RWPE2 (cell line): ENCODE measurements around the gene NDST4.
"Not testable (repeated sequence)": the region's sequence is repeated elsewhere in the genome, so short reads cannot be mapped to it uniquely, and the experiment has no call there.

Source experiments
- ATAC-seq: fragments of 200-7000 bp; cut with Tn5 transposase; 3 replicates; pipeline ENCODE4 v1.9.1; 2021; ENCODE audit warnings: low read depth
- DNase-seq: peaks from one replicate; pipeline ENCODE4 v3.0.0-alpha.2; 2020; ENCODE audit warnings: low spot score
- H3K27ac ChIP-seq: fragments of 450-650 bp; 2 replicates; pipeline ENCODE4 v1.5.1; 2017; ENCODE audit warnings: mild to moderate bottlenecking; ENCODE audit not compliant: poor library complexity, severe bottlenecking
- H3K27me3 ChIP-seq: fragments of 250-450 bp; sonication (Bioruptor Pico); 2 replicates; pipeline ENCODE4 v1.5.1; 2021; ENCODE audit warnings: mild to moderate bottlenecking, moderate library complexity; ENCODE audit not compliant: insufficient read depth, poor library complexity, severe bottlenecking
- H3K36me3 ChIP-seq: fragments of 250-450 bp; sonication (Bioruptor Pico); 2 replicates; pipeline ENCODE4 v1.5.1; 2020; ENCODE audit warnings: low read depth, mild to moderate bottlenecking, moderate library complexity
- H3K4me1 ChIP-seq: fragments of 250-450 bp; sonication (Bioruptor Pico); 2 replicates; pipeline ENCODE4 v1.5.1; 2021; ENCODE audit warnings: mild to moderate bottlenecking, moderate library complexity; ENCODE audit not compliant: insufficient read depth, poor library complexity, severe bottlenecking
- H3K4me3 ChIP-seq: fragments of 250-450 bp; sonication (Bioruptor Pico); 2 replicates; pipeline ENCODE4 v1.5.1; 2021; ENCODE audit warnings: mild to moderate bottlenecking, moderate library complexity; ENCODE audit not compliant: severe bottlenecking
- H3K9me3 ChIP-seq: fragments of 250-450 bp; sonication (Bioruptor Pico); 2 replicates; pipeline ENCODE4 v1.5.1; 2021; ENCODE audit warnings: mild to moderate bottlenecking, moderate library complexity; ENCODE audit not compliant: severe bottlenecking
- TF ChIP-seq, protein P1 (sequence below): fragments of 450-650 bp; IDR thresholded peaks from one replicate; pipeline ENCODE4 v1.5.1; 2017; ENCODE audit warnings: mild to moderate bottlenecking, moderate library complexity; ENCODE audit not compliant: poor library complexity, severe bottlenecking

Gene NDST4

DNA sequence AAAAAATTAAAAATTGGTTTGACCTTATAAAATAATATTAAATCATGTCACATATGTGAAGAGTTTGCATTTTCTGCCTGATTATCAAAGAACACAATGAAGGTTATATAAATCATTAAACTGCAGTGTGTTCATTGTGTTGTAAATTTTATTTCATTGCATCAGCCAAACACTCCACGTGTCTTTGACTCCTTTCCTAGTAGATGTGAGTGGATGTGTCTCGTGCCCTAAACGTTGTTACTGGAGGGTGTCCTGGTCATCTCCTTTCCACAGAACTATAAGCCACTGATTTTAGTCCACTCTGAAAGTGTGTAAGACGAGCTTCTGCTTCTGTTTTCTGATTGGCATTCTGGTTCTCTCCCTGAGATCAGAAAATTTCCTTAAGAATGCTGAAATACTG lies 127.3 kb downstream of the NDST4 start:
- Histone ChIP-seq H3K27me3 (no peaks in the 10 kb centered on the region), H3K9me3 (no peaks in the 10 kb centered on the region), H3K27ac (no peak overlapping the region), H3K36me3 (no peaks in the 10 kb centered on the region), H3K4me3 (no peak overlapping the region), H3K4me1 (no peaks in the 10 kb centered on the region)
- no peak for ATAC-seq
- TF ChIP-seq, protein P1, sequence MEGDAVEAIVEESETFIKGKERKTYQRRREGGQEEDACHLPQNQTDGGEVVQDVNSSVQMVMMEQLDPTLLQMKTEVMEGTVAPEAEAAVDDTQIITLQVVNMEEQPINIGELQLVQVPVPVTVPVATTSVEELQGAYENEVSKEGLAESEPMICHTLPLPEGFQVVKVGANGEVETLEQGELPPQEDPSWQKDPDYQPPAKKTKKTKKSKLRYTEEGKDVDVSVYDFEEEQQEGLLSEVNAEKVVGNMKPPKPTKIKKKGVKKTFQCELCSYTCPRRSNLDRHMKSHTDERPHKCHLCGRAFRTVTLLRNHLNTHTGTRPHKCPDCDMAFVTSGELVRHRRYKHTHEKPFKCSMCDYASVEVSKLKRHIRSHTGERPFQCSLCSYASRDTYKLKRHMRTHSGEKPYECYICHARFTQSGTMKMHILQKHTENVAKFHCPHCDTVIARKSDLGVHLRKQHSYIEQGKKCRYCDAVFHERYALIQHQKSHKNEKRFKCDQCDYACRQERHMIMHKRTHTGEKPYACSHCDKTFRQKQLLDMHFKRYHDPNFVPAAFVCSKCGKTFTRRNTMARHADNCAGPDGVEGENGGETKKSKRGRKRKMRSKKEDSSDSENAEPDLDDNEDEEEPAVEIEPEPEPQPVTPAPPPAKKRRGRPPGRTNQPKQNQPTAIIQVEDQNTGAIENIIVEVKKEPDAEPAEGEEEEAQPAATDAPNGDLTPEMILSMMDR: no peak
- no peak for DNase-seq

DNA sequence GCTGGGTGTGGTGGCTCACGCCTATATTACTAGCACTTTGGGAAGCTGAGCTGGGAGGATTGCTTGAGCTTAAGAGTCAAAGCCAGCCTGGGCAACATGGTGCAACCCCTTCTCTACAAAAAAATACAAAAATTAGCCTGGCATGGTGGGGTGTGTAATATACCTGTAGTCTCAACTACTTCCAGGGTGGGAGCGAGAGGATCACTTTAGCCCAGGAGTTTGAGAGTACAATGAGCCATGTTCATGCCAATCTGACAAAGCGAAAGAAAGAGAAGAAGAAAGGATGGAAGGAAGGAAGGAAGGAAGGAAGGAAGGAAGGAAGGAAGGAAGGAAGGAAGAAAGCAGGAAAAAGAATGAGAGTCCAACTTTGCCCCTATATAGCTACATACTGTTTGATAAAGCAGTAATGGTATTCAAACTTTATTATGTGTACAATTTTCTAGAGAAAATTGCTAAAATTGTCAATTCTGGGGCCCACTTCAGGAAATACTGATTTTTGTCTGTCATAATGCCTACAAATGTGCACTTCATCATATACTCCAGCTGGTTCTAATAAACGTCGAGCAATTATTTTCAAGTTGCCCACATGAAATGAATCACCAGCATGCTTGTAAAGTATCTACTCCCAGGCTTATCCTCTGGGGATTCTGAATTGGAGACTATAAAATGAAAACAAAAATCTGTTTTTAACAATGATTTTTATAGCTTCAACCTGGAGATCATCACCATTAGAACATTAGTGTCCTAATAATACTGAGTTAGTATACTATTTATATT lies 132.3 kb downstream of the NDST4 start:
- no peak for DNase-seq
- no peaks in the 10 kb centered on the region for H3K4me1 ChIP-seq
- ATAC-seq: no peak
- H3K9me3 ChIP-seq: no peaks in the 10 kb centered on the region
- no peak overlapping the region for H3K27ac ChIP-seq
- TF ChIP-seq, protein P1: no peak
- H3K27me3 ChIP-seq: no peaks in the 10 kb centered on the region
- no peaks in the 10 kb centered on the region for H3K36me3 ChIP-seq
- H3K4me3 ChIP-seq: no peak overlapping the region

DNA sequence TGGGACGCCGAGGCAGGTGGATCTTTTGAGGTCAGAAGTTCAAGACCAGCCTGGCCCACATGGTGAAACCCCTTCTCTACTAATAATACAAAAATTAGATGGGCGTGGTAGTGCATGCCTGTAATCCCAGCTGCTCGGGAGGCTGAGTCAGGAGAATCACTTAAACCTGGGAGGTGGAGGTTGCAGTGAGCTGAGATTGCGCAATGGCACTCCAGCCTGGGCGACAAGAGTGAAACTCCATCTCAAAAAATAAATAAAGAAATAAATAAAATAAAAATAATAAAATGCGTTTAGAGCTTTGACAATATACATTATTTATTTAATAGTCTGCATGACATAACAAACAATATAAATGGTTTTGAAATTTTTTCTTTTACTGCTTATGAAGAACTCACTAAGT lies 133.0 kb downstream of the NDST4 start:
- not testable (repeated sequence) for H3K4me1 ChIP-seq, H3K9me3 ChIP-seq, ATAC-seq, H3K27me3 ChIP-seq, DNase-seq, H3K4me3 ChIP-seq, H3K27ac ChIP-seq, H3K36me3 ChIP-seq

DNA sequence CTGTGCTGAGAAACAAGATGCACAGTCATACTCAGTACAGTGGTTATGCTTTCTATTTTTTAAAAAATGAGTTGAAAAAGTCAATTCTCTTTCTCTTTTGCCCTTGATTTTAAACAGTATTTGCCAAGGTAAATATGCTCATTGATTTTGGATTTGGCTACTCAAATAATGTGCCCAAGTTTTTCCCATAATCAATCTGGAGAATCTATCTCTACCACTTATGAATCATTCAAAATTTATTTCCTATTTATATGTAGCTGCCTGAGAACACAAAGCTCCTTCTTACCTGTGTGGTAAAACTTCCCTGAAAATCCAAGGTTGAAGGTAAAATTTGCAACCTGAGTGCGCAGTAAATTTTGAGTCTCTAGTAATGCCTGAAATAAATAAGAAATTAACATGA lies 136.5 kb downstream of the NDST4 start:
- Histone ChIP-seq H3K27ac (no peak overlapping the region), H3K9me3 (no peaks in the 10 kb centered on the region), H3K4me3 (no peak overlapping the region), H3K36me3 (no peaks in the 10 kb centered on the region), H3K27me3 (no peaks in the 10 kb centered on the region), H3K4me1 (no peaks in the 10 kb centered on the region)
- TF ChIP-seq, protein P1: no peak
- DNase-seq: no peak
- no peak for ATAC-seq

DNA sequence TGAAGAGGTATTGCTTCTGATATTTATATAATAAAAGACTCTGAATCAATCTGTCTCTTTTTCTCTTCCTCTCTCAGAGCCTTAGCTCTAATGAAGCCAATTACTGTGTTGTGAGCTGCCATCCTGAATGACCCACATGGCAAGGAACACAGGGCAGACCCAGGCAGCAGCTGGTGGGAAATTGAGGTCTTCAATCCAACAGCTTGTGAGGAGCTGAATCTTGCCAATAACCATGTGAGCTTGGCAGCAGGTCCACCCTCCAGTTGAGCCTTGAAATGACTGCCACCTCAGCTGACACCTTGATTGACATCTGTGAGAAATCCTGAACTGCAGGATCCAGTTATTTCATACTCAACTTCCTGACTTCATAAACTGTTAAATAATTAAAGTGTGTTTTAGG lies 149.4 kb downstream of the NDST4 start:
- TF ChIP-seq, protein P1: no peak
- ATAC-seq (no peak), DNase-seq (no peak)
- Histone ChIP-seq H3K36me3 (no peaks in the 10 kb centered on the region), H3K9me3 (no peaks in the 10 kb centered on the region), H3K27me3 (no peaks in the 10 kb centered on the region), H3K4me1 (no peaks in the 10 kb centered on the region), H3K27ac (no peak overlapping the region), H3K4me3 (no peak overlapping the region)
